Activated naive CD8-positive, alpha-beta T cell (primary cell): ENCODE results near the gene MRPS6.

Experiments used
- H3K27ac Mint-ChIP-seq: one replicate; pipeline ENCODE4 v1.8.0; 2021; ENCODE audit warnings: mixed read lengths
- H3K27me3 Mint-ChIP-seq: one replicate; pipeline ENCODE4 v1.8.0; 2021; ENCODE audit warnings: mixed read lengths
- H3K36me3 Mint-ChIP-seq: one replicate; pipeline ENCODE4 v1.8.0; 2021; ENCODE audit warnings: mixed read lengths
- H3K4me1 Mint-ChIP-seq: one replicate; pipeline ENCODE4 v1.8.0; 2021; ENCODE audit warnings: low read depth, mixed read lengths
- H3K4me3 Mint-ChIP-seq: one replicate; pipeline ENCODE4 v1.8.0; 2021; ENCODE audit warnings: mild to moderate bottlenecking, mixed read lengths
- H3K9me3 Mint-ChIP-seq: one replicate; pipeline ENCODE4 v1.8.0; 2021; ENCODE audit warnings: low read depth, mixed read lengths

The MRPS6 gene

GRCh38 chr21:34181431-34182039 lies 108.2 kb downstream of the MRPS6 start:
- no peaks in the 10 kb centered on the region for H3K9me3 Mint-ChIP-seq
- H3K36me3 Mint-ChIP-seq = peaks cover 10% of the 10 kb centered on the region
- no peak overlapping the region for H3K4me3 Mint-ChIP-seq
- no peaks in the 10 kb centered on the region for H3K4me1 Mint-ChIP-seq
- H3K27me3 Mint-ChIP-seq = no peaks in the 10 kb centered on the region
- no peak overlapping the region for H3K27ac Mint-ChIP-seq

- H3K27ac Mint-ChIP-seq = no peak overlapping the region
- no peaks in the 10 kb centered on the region for H3K27me3 Mint-ChIP-seq
- H3K4me1 Mint-ChIP-seq = no peaks in the 10 kb centered on the region
- no peaks in the 10 kb centered on the region for H3K9me3 Mint-ChIP-seq
- H3K4me3 Mint-ChIP-seq = no peak overlapping the region
- peaks cover 8% of the 10 kb centered on the region for H3K36me3 Mint-ChIP-seq
These were observed 109.1 kb downstream of the MRPS6 start for GRCh38 chr21:34182436-34182835.

DNA sequence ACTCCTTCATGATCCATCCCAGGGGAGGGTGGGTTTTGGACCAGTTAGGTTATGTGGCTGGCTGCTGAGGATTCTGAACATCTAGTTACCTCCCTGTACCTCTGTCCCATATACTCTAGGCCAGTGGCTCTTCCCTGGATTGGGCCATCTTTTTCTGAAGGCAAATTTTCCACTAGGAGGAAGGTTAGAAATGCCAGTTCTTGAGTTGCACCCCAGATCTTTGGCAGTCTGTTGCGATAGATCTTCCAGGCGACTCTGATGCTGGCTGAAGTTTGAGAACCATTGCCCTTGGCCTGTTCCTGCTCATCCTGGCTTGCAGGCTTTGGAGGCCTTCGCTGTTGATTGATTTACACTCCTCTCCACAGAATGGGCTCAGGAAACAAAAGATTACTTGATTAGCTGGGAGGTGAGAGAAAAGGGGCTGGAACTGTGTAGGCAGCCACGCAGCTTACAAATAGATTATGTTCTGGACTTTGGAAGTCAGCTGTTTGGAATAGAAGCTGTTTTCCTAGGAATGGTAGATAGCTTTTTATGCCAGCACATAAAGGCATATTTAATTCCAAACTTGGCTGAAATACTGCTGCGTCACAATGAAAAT lies 110.1 kb downstream of the MRPS6 start:
- Mint-ChIP-seq H3K4me3 (no peak overlapping the region), H3K4me1 (no peaks in the 10 kb centered on the region), H3K27me3 (no peaks in the 10 kb centered on the region), H3K27ac (no peak overlapping the region), H3K9me3 (no peaks in the 10 kb centered on the region), H3K36me3 (peaks cover 8% of the 10 kb centered on the region)

DNA sequence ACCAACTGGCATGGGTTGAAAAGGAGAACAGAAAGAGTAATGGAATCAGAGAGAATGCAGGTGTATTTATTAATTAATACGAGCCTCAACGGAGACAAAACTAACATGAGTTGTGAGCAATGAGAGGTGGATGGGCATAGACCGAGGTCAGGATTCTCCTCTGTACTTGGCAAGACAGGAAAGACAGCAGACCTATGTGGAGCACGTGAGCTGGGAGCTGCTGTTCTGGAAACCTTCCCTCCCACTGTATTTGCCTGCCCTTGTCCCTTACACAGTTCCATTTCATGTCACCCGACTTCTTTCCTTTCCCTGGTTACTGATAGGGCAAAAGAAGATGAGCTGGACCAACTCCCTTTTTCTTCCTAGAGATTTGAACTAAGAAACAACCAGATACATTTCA lies 110.9 kb downstream of the MRPS6 start:
- Mint-ChIP-seq H3K27me3 (no peaks in the 10 kb centered on the region), H3K4me1 (peaks cover under 1% of the 10 kb centered on the region), H3K4me3 (no peak overlapping the region), H3K36me3 (peaks cover 6% of the 10 kb centered on the region), H3K27ac (no peak overlapping the region), H3K9me3 (no peaks in the 10 kb centered on the region)

DNA sequence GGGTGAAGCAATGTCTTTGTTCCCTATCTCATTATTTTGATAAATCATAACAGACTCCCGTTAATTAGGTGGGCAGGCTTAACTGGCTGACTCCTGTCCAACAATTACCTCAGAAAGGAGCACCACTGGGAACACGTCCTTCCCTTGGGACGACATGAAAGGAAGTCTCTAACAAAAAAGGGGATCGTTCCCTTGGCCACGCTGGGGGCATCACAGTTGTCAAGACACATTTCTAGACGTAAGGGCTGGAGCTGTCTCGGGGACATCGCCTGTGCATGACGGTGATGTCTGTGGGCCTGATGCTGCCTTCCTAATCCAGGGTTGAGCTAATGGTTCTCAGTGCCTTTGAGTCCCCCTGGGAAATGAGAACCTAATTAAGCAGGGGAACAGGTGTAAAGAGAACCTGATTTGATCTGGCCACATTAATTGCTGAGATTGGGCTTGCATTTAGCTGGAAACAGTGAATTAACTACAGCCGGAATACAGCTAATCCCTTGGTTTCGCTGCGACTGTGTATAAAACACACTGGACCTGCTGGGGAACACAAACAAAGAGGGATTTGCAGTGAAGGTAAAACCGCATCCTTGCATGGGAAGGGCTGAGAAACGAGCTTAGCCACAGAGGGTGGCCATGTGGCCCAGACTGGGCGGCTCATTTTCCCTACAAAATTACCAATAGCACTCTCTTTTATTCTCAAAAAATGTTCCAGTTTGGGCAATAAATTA lies 111.8 kb downstream of the MRPS6 start:
- H3K27me3 Mint-ChIP-seq = no peaks in the 10 kb centered on the region
- peaks cover 7% of the 10 kb centered on the region for H3K4me1 Mint-ChIP-seq
- H3K4me3 Mint-ChIP-seq = no peak overlapping the region
- H3K27ac Mint-ChIP-seq = no peak overlapping the region
- H3K9me3 Mint-ChIP-seq = no peaks in the 10 kb centered on the region
- H3K36me3 Mint-ChIP-seq = peaks cover 6% of the 10 kb centered on the region

DNA sequence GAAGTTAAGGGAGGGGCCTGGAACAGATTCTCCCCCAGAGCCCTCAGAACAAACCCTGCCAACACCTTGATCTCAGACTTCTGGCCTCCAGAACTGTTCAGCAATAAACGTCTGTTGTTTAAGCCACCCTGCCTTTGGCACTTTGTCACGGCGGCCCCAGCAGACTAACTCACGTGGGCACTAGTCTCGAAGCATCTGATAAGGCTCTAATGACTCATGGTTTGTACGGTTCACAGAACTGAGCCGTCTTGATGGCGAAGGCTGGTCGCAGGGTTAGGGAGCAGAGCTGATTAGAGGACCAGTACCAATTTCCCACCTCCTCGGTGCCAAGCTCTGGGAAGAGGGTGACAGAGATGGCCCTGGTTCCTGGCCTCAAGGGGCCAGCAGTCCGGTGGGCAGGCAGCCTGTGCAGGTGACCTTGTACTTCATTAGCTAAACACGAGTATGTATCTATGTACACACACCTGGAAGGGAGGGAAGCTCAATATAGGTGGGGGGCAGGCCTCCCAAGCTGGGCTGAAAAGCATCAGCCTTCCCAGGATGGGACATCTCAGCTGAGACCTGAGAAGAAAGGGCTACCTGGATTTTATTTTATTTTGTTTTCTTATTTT lies 112.8 kb downstream of the MRPS6 start:
- H3K9me3 Mint-ChIP-seq = no peaks in the 10 kb centered on the region
- H3K36me3 Mint-ChIP-seq = peaks cover 6% of the 10 kb centered on the region
- peaks cover 16% of the 10 kb centered on the region for H3K4me1 Mint-ChIP-seq
- H3K4me3 Mint-ChIP-seq = no peak overlapping the region
- no peak overlapping the region for H3K27ac Mint-ChIP-seq
- H3K27me3 Mint-ChIP-seq = no peaks in the 10 kb centered on the region

- H3K9me3 Mint-ChIP-seq = no peaks in the 10 kb centered on the region
- H3K27ac Mint-ChIP-seq = no peak overlapping the region
- H3K27me3 Mint-ChIP-seq = no peaks in the 10 kb centered on the region
- H3K36me3 Mint-ChIP-seq = peaks cover 2% of the 10 kb centered on the region
- H3K4me1 Mint-ChIP-seq = peaks cover 28% of the 10 kb centered on the region
- no peak overlapping the region for H3K4me3 Mint-ChIP-seq
These were observed 114.6 kb downstream of the MRPS6 start for GRCh38 chr21:34187935-34188334.

- H3K27me3 Mint-ChIP-seq = no peaks in the 10 kb centered on the region
- H3K27ac Mint-ChIP-seq = peak overlapping the region; percentile 13
- H3K36me3 Mint-ChIP-seq = no peaks in the 10 kb centered on the region
- H3K4me1 Mint-ChIP-seq = peaks cover 28% of the 10 kb centered on the region
- no peaks in the 10 kb centered on the region for H3K9me3 Mint-ChIP-seq
- no peak overlapping the region for H3K4me3 Mint-ChIP-seq
These were observed 116.1 kb downstream of the MRPS6 start for GRCh38 chr21:34189506-34189905.

GRCh38 chr21:34190576-34191321 lies 117.4 kb downstream of the MRPS6 start:
- Mint-ChIP-seq H3K4me3 (no peak overlapping the region), H3K36me3 (no peaks in the 10 kb centered on the region), H3K4me1 (peaks cover 28% of the 10 kb centered on the region), H3K9me3 (no peaks in the 10 kb centered on the region), H3K27me3 (no peaks in the 10 kb centered on the region), H3K27ac (peak overlapping the region; percentile 23)

DNA sequence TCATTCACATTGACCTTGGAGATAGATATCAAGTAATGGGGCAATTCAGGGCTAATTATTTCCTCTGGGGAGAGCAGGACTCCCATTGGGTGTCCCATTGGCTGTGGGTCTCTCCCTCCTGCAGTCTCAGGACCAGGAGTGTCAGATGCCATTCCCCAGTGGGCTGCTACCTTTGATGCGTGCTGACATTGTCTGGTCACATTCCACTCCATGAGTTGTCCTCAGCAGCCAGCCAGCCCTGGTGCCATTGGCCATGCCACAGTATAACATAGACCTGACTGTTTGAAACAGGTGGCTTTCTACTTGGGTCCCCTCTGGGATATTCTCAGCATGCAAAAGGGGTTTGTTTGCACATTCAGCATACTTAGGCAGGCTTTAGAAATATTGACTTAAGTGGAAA lies 118.5 kb downstream of the MRPS6 start:
- Mint-ChIP-seq H3K36me3 (no peaks in the 10 kb centered on the region), H3K27ac (no peak overlapping the region), H3K9me3 (no peaks in the 10 kb centered on the region), H3K4me1 (peaks cover 28% of the 10 kb centered on the region), H3K27me3 (no peaks in the 10 kb centered on the region), H3K4me3 (no peak overlapping the region)
